ENCODE data around the gene CEP128.

DNA sequence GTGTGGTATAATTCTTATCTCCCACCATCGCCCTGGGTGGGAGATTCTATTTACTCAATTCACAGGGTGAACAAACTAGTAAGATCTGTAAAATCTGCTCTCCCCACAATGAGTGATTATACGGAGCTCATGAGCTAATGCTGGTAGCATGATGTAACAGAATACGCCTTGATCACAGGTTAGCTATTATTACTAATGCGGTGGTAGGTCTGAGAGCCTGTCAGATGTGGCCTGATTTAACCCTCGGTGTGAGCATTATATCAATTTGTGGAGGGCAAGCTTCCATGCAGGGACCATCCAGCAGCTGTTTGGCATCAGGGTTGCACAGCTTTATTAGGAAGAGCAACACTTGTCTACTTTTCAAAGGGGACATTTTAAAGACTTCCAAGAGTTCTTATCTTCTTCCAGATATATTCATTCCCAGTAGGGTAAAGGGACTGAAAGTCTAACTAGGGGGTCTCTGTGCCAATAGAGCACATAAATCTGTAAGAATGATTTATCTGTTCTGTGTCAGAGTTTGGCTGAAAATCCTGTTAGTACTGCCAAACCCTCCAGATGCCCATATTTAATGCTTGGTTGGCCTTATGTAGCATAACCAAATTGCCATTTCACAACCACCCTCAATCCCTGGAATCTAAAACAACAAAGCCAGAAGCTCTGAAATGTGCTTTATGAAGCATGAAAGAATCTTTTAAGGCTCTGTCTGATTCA lies 32.5 kb upstream of the CEP128 start:
- no peak for TF ChIP-seq POLR2A (IDR thresholded peaks at IDR 0.05; ENCODE audit: low read length)
- TF ChIP-seq GATA1 (IDR thresholded peaks at IDR 0.05; ENCODE audit: low read depth, low read length): no peak

Data from erythroblast (primary cell).